Limb (tissue), 2 donors: Measurements from ENCODE around the gene THSD4.

Experiments
- DNase-seq, 2 donors: peaks; one replicate each; pipeline ENCODE4 v3.0.0-alpha.2; 2016; ENCODE audit errors: extremely low spot score in 2 of 2

Gene THSD4

DNA sequence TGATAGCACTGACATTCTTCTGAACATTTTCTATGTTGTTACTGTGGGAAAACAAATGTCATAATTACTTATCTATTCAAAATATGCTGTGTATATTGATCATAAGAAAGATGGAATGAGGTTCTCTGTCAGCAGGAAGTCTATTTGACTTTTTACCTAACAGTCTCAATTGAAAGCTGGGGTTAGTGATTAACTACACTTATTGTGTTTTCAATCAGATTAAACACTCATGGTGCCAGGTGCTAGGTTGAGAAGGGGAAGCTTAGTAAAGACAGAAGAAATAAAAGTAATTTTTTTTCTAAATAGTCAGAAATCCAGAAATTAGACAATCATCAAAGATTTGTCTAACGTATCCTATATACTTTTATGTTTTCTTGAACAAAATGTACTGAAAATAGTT, 414.1 kb downstream of the THSD4 start:
- DNase-seq: no peak

DNA sequence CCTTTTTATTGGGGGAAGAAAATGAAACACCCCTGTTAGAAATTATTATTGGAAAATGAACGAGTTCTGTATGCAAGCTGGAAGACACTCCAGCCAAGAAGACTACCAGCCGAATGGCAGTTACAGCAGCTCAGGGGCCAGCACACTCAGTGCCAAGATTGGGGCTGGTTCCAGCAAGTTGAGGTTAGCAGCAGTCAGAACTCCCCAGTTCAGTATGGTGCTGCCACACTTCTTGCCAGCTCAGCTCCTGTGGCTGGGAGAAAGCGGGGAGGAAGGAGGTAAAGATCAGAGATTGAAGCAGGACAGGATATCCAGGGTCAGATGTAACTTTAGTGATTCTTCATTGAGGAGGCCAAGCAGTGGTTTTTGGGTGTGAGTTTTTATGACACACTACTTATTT, 414.8 kb downstream of the THSD4 start:
- no peak for DNase-seq

DNA sequence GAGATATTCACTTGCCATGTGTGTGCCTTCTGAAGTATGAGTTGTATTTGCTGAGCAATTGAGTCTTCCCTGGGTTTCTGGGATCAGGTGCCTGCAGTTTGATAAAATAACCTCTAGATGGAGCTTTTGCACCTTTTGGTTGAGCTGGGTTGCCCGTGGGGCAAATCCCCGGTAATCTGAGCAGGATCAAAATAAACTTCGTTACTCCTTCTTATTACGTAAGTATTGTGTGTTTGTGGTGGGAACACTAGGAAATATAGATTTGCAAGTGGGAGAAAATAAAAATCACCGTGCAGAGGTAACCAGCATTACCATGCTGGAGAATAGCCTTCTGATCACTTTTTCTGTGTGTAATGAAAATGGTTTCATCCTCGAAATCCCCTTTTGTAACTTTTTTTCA, 417.7 kb downstream of the THSD4 start:
- DNase-seq: no peak

DNA sequence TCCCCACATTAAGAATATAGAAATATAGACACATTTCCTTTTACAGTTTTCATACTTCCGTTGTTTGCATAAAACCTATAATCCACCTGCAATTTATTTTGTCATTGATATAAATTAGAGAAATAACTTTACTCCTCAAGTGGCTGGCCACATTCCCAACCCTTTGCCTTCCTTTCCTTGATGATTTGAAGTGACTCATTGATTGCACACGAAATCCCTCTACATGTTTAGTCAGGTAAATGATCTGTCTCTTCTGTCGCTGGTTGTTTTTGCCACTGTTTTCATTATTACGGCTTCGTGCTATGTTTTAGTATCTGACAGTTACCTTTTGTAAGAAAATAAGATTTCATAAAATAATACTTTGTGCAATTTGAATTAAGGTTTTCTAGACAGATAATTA, 422.9 kb downstream of the THSD4 start:
- no peak for DNase-seq

DNA sequence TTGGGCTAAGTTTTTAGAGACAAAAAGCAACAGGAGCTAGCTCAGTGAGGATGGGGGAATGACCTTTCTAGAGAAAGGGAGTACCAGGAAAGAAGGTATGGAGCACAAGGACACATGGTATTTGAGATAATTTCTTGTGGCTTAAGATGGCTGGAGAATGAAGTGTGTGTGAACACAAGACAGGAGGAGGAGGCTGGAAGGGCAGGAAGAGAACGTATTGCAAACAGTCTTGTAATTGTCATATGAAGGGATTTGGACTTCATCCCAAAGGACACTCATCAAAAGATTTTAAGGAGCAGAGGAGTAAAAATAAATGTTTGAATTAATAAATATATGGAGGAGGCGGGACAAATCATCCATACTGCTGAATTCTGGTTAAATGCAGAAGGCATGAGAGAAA, 426.5 kb downstream of the THSD4 start:
- DNase-seq: no peak

DNA sequence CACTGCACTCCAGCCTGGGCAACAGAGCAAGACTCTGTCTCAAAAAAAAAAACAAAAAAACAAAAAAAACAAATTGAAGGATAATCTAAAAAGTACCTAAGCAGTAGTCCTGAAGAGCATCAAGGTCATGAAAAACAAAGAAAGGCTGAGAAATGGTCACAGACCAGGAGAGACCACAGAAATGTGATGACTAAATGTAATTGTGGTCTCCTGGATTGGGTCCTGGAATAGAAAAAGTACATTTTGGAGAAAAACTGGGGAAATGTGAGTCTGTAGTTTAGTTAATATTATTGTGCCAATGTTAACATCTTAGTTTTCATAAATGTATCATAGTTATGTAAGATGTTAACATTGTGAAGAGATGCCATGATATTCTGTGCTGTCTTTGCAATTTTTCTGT, 427.6 kb downstream of the THSD4 start:
- no peak for DNase-seq

DNA sequence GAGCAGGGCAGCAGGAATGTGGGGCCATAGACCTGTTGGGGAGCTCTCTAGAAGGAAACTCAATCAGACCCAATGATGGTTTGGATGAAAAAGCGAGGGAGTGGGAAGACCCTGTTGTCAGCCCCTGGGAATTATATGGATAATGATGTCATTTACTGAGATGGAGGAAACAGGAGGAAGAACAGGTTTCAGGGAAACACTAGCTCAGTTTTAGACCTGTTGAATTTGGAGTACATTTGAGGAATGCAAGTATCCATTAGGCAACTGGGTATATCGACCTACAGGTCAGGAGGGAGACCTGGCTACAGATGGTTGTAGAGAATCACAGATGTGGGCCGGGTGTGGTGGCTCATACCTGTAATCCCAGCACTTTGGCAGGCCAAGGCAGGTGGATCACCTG, 428.1 kb downstream of the THSD4 start:
- no peak for DNase-seq

DNA sequence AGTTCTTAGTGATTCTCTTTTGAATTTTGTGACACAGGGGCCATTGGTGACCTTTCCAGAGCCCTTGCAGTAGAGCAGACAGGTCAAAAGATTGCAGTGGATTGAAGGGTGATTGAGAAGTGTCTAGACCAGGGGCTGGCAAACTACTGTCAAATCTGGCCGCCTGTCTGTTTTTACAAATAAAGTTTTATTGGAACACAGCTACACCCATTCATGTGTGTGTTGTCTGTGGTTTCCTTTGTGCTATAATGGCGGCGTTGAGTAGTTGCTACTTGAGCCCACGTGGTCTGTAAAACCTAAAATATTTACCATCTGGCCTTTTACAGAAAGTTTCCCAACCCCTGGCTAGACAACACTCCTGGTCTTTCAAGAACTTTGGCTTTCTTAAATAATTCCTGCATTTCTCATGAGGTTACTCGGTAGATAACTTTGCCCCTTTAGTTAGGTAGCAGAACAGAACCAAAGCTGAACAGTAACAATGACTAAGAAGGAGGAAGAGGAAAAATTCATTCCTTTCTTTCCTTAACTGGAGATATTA, 430.0 kb downstream of the THSD4 start:
- no peak for DNase-seq

DNA sequence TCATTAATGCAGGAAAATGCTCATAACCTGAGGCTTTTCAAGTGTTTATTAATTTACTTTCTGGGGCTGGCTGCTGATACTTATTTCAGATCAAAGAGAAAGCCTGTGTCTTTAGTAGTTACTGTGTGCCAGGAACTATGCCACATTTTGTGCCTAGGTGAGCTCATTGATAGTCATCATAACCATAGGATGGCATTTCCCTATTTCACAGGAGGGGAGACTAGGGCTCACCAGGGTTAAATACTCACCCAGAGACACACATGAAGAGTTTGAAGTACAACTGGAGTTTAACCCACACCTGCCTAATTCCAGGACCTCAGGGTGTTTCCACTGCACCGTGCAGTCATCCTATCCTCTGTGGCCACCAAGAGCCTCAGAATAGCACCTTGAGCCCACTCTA, 430.7 kb downstream of the THSD4 start:
- no peak for DNase-seq

DNA sequence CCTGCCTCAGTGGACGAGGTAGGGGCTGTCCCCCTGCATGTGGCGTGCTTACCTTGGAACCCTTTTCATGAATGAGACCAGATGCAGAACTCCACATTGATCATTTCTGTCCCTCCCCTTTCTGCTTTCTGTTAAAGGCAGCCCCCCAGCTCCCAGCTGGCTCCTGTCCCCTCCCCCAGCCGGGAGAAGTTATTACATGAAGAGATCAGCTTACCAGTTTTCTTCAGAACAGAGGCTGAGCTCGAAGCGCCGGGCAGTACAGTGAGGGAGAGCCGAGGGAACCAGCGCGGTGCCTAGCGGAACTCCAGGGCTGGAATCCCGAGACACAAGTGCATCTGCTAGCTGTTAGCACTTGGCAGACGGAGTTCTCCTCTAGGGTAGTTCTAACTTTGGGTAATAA, 431.7 kb downstream of the THSD4 start:
- DNase-seq: peak; percentile 64 to 68

DNA sequence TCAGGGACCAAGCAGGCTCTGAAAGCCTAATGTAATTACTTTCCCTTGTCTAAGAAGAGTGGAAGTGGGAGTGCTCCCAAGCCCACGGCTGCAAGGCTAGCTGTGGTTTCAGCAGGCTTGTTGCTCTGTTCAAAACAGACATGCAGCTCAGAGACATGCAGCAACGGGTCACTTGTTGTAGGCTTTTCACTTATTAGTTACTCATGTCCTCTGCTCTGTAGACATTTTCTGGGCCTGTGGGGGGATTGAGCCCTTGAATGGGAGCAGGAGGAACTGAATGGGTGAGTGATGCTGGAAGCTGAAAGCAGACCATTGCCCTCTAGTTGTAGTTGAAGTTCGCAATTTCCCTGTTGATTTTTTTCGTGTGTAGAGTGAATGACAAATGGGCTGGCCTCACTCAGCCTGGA, 433.1 kb downstream of the THSD4 start:
- DNase-seq: peak in 1 of 2 donors; percentile 32

DNA sequence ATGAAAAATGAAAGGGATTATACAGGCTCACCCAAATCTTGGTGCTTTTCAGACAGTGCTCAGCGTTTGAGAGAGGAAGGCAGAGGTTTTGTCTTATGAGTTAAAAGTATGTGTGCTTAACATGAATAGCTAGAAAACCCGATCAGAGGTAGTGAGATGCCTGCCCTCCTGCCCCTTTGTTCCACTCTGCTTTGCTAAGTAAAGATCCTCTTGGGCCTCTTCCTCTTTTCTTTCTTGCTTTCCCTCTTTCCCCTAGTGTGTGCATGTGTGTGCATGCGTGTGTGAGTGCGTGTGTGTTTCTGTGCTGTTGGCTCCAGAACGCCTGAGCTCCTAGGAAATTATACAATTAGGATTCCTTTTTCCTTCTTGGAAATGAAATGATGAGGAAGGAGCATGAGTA, 433.8 kb downstream of the THSD4 start:
- DNase-seq: no peak

DNA sequence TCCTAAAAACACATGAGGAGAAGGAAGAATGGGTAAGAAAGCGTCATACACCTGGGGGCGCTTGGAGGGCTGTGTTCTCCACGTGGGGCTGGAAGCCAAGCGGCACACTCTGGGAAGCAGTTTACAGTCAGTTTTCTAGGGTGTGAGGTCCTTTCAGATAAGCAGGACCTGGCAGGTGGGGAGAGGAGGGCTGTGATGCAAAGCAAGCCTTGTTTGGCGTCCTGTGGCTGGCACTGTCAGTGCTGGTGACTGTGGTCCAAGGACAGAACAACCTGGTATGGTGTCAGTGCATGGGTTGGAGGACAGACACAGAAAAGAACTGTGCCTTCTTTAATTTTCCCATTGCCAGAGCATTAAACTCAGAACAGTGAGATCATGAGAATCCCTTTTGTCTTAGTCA, 434.4 kb downstream of the THSD4 start:
- no peak for DNase-seq

DNA sequence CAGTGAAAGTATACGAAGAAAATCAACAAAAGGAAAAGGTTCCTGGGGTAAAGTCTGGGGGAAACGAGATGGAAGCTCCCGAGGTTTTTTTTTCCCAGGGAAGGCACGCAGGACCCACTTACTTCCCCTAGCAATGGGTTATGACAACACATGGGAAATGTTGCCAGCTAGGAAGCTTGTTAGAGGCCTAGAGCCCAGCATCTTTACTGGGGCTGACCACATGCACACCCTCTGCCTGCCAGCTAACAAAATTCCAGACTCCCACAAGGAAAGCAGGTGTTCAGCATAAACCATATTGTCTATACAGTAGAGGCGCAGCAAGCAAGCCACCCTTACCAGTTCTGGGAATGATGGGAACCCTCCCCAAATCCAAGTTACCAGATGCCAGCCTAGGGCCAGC, 436.3 kb downstream of the THSD4 start:
- DNase-seq: no peak

DNA sequence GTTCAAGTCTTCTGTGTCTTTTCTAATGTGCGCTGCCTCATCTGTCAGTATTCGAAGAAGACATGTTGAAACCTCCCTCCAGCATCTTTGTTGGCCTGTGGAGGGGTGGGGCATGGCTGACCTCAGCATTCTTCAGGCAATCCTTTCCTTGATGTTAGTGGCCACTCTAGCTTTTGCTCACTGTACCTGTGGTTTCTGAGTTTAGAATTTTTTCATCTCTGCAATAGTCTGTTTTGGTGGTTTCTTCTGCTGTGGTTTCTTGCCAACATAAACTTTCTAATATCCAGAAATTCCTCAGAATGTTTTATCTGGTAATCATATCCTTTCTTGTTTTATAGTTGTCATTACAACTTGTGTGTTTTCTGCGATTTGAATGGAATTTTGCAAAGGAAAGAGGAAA, 443.8 kb downstream of the THSD4 start:
- no peak for DNase-seq

DNA sequence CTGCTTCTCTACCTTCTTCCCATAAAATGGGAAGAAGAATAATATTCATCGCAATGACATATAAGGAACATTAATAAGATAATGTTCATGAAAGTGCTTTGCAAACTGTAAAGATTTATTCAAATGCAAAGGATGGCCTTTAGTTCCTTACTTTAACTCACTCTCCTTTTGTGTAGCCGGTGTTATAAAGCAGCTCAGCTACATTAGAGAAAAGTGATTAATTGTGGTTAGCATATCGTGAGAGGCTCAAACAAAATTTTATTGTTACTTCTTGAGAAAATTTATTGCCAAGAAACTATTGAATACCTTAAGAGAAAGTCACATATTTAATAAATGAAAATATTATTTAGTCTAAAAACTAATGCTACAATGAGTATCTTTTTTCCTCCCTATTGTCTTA, 444.3 kb downstream of the THSD4 start:
- no peak for DNase-seq

DNA sequence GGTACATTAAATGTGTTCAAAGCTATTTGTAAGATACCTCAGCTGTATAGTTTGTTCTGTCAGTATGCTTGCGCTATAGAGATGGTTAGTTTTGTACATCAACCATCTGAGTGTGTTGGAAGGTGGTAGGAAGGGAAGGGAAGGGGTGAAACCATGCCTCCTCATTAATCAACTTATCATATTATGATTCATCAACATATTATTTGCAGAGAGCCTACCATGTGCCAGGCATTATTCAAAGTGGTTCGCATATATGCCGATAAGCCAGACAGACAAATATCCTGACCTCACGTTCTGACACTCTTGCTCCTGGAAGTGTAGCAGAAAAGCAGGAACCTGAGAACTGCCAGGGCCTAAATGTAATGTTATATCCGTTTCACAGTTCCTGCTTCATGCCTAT, 447.0 kb downstream of the THSD4 start:
- DNase-seq: no peak

DNA sequence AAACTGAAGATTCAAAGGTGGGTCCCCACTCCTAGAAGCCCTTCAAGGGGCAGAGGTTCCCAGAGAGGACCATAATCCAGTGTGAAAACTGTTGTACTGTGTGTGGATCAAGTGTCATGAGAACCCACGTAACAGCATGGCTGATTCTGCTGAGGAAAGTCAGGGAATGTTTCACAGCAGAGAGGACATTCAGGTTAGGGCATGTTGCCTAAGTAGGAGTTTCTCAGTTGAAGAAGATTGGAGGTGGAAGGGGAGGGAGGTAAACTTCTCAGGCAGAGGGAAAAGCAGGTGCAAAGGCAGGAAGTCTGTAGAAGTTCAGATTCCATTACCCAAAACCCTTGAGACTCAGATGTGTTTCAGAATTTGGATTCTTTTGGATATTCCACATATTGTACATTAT, 448.9 kb downstream of the THSD4 start:
- DNase-seq: no peak

DNA sequence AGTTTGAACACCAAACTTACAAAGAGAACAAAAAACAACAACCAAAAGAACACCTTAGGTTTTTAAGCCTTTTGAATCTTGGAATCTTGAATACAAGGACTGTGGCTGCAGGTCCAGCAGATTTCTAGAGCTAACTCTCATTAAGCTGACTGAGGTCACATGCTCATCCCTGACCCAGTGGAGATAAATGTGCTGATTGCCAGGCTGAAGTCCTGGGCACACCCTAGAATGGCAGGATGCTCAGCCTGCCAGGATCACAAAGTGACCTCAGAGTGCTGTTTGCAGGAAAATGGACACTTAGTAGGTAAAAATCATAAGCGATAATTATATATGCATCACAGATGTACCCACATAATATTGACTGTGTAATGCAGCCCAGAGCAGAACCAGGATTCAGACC, 449.7 kb downstream of the THSD4 start:
- no peak for DNase-seq

DNA sequence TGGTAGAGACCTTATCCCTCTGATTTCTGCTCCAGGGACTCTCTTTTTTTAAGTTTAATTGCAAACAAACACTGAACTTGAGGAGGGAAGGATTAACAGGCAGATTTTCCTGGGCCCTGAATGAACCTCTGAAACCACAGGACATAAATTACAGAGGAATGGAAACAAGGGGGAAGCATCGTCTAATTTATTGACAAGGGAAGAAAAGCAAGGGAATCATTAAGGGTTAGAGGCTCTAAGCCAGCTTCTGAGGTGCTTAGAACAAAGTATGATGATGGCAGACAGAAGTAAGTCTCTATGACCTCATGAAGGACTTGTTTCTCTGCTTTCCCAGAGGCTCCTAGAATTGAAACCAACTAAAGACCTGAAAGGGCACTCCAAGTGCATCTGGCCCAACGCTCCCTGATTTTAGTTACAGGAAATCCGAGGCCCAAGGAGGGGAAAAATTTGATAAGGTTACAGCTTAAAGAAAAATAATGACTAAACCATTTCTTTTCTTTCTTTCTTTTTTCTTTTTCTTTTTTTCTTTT, 450.4 kb downstream of the THSD4 start:
- DNase-seq: no peak

DNA sequence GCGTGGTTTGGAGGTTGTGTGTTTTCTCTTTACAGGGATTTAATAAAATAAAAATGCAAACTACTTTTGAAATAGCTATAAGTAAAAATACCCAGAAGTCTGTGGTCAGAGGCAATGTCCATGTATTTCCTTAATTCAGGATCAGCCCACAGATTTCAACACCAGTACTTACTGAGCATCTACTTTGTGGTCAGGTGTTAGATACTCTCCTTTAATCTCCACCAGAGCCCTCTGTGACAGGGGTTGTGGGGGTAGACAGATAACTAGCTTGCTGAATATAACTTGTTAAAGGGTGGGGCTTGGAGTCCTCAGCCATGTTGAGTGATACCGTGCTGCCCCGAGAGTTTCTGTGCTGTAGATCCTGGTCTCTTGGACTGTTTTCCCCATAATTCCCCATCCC, 451.0 kb downstream of the THSD4 start:
- no peak for DNase-seq

DNA sequence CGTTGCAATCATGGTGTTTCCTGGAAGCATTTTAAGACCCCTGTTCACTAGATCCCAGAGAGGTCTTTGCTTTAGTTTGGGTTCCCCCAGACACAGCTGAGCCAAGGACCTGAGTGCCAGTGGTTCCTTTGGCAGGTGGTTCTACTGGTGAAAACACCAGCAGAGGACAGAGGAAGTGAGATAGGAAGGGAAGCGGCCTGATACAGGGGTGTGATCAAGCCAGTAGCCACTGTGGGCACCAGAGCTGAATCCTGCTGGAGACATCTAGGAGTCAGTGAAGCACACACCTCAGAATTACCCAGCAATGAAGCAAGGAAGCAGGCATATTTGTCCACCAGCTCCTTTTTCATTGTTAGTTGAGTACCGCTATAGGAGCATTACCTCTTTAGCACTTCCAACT, 451.9 kb downstream of the THSD4 start:
- DNase-seq: no peak

DNA sequence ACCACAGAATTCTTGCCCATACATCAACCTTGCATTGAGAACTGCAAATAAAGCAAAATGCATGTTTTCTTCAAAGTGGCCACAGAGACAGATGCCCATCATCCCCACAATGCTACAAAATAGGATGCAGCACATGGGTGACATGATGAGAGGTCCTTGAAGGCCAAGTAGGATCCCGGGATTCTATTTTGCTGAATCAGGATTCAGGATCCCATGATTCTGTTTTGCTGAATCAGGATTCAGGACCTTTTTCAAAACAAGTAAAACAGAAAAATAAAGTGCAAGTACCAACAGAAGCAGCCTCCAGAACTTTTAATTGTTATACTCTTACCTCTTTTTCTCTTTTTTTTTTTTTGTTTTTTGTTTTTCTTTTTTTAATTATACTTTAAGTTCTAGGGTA, 453.0 kb downstream of the THSD4 start:
- no peak for DNase-seq

DNA sequence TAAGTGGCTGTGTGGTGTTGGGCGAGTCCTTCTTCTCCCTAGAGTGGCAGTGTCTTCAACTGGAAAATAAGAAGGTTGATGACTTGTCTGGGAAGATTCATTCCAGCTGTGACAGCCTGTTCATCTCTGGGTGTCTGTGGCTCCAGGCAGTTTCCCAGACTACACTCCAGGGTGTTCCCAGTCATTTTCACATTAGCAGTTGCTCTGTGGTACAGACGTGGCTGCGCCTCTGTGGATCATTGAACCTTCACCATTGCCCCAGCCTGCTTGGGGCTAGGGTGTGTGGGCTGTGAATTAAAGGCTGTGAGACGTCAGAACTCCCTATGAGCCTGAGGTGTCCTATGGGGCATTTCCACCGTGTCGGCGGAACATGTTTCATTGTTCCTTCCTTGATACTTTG, 455.5 kb downstream of the THSD4 start:
- DNase-seq: no peak
